Right hindlimb (tissue), 1 donor: ENCODE results near the gene VCX2.
"Not testable (repeated sequence)": the region's sequence is repeated elsewhere in the genome, so short reads cannot be mapped to it uniquely, and the experiment has no call there.

Source experiments
- DNase-seq: peaks from one replicate; pipeline ENCODE4 v3.0.0-alpha.2; 2018

VCX2 gene

GRCh38 chrX:8121391-8121790 is 49.7 kb downstream of the VCX2 start:
- DNase-seq = not testable (repeated sequence)
